ENCODE measurements around the gene NCAPH2.
"Not testable (repeated sequence)": the region's sequence is repeated elsewhere in the genome, so short reads cannot be mapped to it uniquely, and the experiment has no call there.

NCAPH2 gene

DNA sequence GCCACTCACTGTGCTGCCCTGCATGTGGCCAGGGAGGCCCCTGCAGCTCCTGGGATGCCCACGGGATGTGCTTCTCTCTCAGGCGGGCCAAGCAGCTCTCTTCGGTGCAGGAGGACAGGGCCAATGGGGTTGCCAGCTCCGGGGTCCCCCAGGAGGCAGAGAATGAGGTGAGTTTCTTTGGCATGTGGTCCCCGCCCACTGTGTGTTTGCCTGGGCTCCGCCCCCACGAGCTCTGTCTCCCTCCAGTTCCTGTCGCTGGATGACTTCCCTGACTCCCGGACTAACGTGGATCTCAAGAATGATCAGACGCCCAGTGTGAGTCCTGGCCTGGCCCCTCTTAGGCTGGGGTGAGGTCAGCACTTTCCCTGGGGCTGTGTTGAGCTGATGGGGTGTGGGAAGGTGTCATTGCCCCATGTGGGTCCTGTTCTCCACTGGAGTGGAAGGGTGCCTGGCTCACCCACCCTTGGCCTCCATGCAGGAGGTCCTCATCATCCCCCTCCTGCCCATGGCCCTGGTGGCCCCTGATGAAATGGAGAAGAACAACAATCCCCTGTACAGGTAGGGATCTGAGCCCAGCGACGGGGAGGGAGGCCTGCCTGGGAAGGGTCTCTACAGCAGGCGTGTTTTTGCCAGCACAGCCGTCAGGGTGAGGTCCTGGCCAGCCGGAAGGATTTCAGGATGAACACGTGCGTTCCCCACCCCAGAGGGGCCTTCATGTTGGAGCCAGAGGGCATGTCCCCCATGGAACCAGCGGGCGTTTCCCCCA is 9.7 kb downstream of the NCAPH2 start:
- TF ChIP-seq, protein P1, sequence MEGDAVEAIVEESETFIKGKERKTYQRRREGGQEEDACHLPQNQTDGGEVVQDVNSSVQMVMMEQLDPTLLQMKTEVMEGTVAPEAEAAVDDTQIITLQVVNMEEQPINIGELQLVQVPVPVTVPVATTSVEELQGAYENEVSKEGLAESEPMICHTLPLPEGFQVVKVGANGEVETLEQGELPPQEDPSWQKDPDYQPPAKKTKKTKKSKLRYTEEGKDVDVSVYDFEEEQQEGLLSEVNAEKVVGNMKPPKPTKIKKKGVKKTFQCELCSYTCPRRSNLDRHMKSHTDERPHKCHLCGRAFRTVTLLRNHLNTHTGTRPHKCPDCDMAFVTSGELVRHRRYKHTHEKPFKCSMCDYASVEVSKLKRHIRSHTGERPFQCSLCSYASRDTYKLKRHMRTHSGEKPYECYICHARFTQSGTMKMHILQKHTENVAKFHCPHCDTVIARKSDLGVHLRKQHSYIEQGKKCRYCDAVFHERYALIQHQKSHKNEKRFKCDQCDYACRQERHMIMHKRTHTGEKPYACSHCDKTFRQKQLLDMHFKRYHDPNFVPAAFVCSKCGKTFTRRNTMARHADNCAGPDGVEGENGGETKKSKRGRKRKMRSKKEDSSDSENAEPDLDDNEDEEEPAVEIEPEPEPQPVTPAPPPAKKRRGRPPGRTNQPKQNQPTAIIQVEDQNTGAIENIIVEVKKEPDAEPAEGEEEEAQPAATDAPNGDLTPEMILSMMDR (IDR thresholded peaks at IDR 0.05; ENCODE audit: extremely low read depth, insufficient read depth, missing control alignments) = no peak
- no peak for DNase-seq (ENCODE audit: low spot score)
- in situ Hi-C loops (cut with MboI; ENCODE audit: low pct_unique_long_range_greater_than_20kb, low sequenced_read_pairs, unreplicated experiment) = no loop called here

DNA sequence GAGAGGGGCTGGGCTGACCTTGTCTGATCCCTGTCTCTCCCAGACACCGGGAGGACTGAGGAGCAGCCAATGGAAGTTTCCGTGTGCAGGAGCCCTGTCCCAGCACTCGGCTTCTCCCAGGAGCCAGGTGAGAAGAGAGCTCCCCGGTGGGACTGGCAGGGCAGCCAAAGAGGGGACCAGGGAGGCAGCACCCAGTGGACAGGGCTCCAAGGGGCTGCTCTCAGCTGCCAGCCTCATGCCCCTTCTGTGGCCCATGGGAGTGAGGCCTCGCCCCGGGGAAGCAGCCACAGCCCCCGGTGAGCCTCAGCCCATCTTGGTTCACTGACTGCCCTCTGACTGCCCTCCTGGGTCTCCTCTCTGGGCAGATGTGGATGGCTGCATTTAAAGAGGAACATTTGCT is 10.6 kb downstream of the NCAPH2 start:
- no peak for DNase-seq (ENCODE audit: low spot score)
- TF ChIP-seq, protein P1 (IDR thresholded peaks at IDR 0.05; ENCODE audit: extremely low read depth, insufficient read depth, missing control alignments) = no peak
- in situ Hi-C loops (cut with MboI; ENCODE audit: low pct_unique_long_range_greater_than_20kb, low sequenced_read_pairs, unreplicated experiment) = no loop called here

GRCh38 chr22:50519151-50519550 is 11.1 kb downstream of the NCAPH2 start:
- TF ChIP-seq, protein P1 (IDR thresholded peaks at IDR 0.05; ENCODE audit: extremely low read depth, insufficient read depth, missing control alignments) = no peak
- no peak for DNase-seq (ENCODE audit: low spot score)
- in situ Hi-C loops (cut with MboI; ENCODE audit: low pct_unique_long_range_greater_than_20kb, low sequenced_read_pairs, unreplicated experiment) = no loop called here

- DNase-seq (ENCODE audit: low spot score); in situ Hi-C loops (cut with MboI; ENCODE audit: low pct_unique_long_range_greater_than_20kb, low sequenced_read_pairs, unreplicated experiment): not testable (repeated sequence)
Observed at GRCh38 chr22:50520184-50520583, 12.2 kb downstream of the NCAPH2 start.

GRCh38 chr22:50520826-50521453 is 12.9 kb downstream of the NCAPH2 start:
- no peak for DNase-seq (ENCODE audit: low spot score)
- TF ChIP-seq, protein P1 (IDR thresholded peaks at IDR 0.05; ENCODE audit: extremely low read depth, insufficient read depth, missing control alignments) = no peak
- in situ Hi-C loops (cut with MboI; ENCODE audit: low pct_unique_long_range_greater_than_20kb, low sequenced_read_pairs, unreplicated experiment) = no loop called here

DNA sequence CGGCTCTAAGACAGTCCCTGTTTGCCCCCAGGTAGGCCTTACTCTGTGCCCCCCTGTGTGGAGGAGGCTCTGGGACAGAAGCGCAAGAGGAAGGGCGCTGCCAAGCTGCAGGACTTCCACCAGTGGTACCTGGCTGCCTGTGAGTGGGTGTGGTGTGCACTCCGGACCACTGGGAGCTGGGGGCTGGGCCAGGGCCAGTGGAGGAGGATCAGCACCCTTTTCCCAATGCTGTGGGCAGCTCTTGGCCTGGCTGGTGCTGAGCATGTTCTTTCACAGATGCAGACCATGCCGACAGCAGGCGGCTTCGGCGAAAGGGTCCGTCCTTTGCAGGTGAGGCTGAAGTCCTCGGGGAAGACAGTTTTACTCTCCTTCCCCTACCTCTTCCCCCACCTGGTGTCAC is 13.7 kb downstream of the NCAPH2 start:
- DNase-seq (ENCODE audit: low spot score) = no peak
- in situ Hi-C loops (cut with MboI; ENCODE audit: low pct_unique_long_range_greater_than_20kb, low sequenced_read_pairs, unreplicated experiment) = no loop called here
- TF ChIP-seq, protein P1 (IDR thresholded peaks at IDR 0.05; ENCODE audit: extremely low read depth, insufficient read depth, missing control alignments) = no peak

- DNase-seq (ENCODE audit: low spot score) = no peak
- in situ Hi-C loops (cut with MboI; ENCODE audit: low pct_unique_long_range_greater_than_20kb, low sequenced_read_pairs, unreplicated experiment) = no loop called here
- TF ChIP-seq, protein P1 (IDR thresholded peaks at IDR 0.05; ENCODE audit: extremely low read depth, insufficient read depth, missing control alignments) = no peak
Observed at GRCh38 chr22:50522208-50522805, 14.3 kb downstream of the NCAPH2 start.

Measured in GM13977 (cell line).